Uterus (tissue), 2 donors: ENCODE data around the gene GCDH.

Experiments
- POLR2A ChIP-seq, 2 donors: fragments of 450-650 bp; IDR thresholded peaks; one replicate each; pipeline ENCODE4 v1.6.1; 2016; ENCODE audit warnings: antibody characterized with exemption in 2 of 2, mild to moderate bottlenecking in 1 of 2, moderate library complexity in 1 of 2
- TF ChIP-seq, protein P1 (sequence below), 4 experiments: fragments of 200-600 bp in 2 of 4; fragments of 450-650 bp in 2 of 4; sonication (generic) in 2 of 4; IDR thresholded peaks; one replicate each; pipeline ENCODE4 v1.5.1; 2016 to 2019; ENCODE audit warnings: antibody characterized with exemption in 4 of 4, mild to moderate bottlenecking in 2 of 4, moderate library complexity in 1 of 4

DNA sequence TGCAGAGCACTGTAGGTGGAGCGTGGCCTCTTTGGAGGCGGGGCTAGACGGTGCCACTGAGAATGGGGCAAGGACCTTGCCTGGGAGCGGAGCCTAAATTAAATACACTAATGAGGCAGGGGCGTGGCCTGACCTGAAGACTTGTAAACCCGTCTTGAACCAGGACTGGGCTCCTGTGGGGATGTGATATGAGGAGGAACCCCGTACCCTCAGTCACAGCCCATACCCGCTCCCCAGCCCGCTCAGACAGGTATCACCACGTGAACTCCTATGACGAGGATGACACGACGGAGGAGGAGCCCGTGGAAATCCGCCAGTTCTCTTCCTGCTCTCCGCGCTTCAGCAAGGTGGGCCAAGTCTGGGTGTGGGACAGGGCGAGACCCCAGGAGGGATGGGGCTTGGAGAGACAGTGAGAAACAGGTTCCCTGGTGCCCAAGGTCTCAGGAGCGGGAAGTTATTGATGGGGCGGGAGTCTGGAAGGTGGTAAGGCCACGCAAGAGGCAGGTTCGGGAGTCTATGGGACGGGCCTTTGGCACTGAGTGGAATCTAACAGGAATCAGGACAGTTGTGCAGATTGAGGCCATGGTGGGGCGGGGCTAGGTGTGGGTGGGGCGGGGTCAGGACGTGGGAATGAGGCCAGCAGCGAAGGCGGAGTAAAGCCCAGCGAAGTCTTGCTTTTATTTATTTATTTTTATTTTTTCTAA, 24.4 kb upstream of the GCDH start:
- TF ChIP-seq POLR2A (IDR thresholded peaks at IDR 0.05): no peak
- TF ChIP-seq, protein P1, sequence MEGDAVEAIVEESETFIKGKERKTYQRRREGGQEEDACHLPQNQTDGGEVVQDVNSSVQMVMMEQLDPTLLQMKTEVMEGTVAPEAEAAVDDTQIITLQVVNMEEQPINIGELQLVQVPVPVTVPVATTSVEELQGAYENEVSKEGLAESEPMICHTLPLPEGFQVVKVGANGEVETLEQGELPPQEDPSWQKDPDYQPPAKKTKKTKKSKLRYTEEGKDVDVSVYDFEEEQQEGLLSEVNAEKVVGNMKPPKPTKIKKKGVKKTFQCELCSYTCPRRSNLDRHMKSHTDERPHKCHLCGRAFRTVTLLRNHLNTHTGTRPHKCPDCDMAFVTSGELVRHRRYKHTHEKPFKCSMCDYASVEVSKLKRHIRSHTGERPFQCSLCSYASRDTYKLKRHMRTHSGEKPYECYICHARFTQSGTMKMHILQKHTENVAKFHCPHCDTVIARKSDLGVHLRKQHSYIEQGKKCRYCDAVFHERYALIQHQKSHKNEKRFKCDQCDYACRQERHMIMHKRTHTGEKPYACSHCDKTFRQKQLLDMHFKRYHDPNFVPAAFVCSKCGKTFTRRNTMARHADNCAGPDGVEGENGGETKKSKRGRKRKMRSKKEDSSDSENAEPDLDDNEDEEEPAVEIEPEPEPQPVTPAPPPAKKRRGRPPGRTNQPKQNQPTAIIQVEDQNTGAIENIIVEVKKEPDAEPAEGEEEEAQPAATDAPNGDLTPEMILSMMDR (IDR thresholded peaks at IDR 0.05): no peak
